H1 (cell line): ENCODE results near the gene UBN2. TPM values are rescaled to one million over a fixed set of nuclear protein-coding genes. Genes with fewer than 3 reads are reported as not detected.

ENCODE experiments used
- MAFK ChIP-seq: IDR thresholded peaks from 2 replicates; pipeline ENCODE4 v1.6.1; 2012; ENCODE audit warnings: low read depth, mild to moderate bottlenecking, improper control_type of control experiment, low read length
- RAD21 ChIP-seq, 2 experiments: IDR thresholded peaks in 1 of 2; conservative IDR thresholded peaks in 1 of 2; 2 replicates each; pipeline ENCODE4 v1.6.1; 2011; ENCODE audit warnings: low read depth in 2 of 2, low read length in 2 of 2, improper control_type of control experiment in 1 of 2, inconsistent platforms in 1 of 2, mild to moderate bottlenecking in 1 of 2, moderate library complexity in 1 of 2
- polyA plus RNA-seq, 7 experiments: library from polyadenylated mRNA; depleted of rRNA in 3 of 7; stranded (reverse) in 5 of 7; unstranded in 2 of 7; fragments of >200 nt in 5 of 7; fragments of 200-250 nt in 2 of 7; gene quantifications; 1 replicate in 5 of 7; 2 replicates in 1 of 7; 4 replicates in 1 of 7; pipeline versions ENCODE4 v1.2.1 to v1.2.3, GENCODE V29; 2011 to 2013; ENCODE audit warnings: missing spikeins in 2 of 7, mixed read lengths in 2 of 7
- total RNA-seq: library from RNA; stranded (reverse); fragmentation: NEBNext Ultra II Directional; extraction: Animal tissue kit (Norgen Biotek cat#: 25700); gene quantifications from 2 replicates; pipeline ENCODE4 v1.2.1, GENCODE V29; 2021
- TF ChIP-seq, protein P1 (sequence below): fragments of 300-600 bp; sonication (generic); IDR thresholded peaks from 2 replicates; pipeline ENCODE4 v1.7.1; 2012; ENCODE audit warnings: low read length, moderate library complexity, mild to moderate bottlenecking, inconsistent platforms; ENCODE audit not compliant: insufficient replicate concordance

Gene UBN2
- total and polyA plus RNA-seq, 2 of the 8 experiments (the other 6 are each of a cell fraction or from before 2014, with no cell fraction given): 4.1 to 39.6 TPM

DNA sequence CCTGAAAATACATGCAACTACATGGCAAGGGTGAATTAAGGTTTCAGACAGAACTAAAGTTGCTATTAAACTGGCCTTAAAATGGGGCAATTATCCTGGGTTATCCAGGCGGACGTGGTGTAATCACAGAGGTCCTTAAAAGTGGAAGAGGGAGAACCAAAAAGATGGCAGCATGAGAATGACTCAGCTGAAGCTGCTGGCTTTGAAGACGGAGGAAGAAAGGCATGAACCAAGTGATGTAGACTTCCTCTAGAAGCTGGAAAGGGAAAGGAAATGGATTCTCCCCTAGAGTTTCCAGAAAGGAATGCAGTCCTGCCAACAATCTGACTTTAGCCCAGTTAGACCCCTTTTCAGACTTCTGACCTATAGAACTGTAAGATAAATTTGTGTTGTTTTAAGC, 27.0 kb upstream of the UBN2 start (continued):
- TF ChIP-seq, protein P1, sequence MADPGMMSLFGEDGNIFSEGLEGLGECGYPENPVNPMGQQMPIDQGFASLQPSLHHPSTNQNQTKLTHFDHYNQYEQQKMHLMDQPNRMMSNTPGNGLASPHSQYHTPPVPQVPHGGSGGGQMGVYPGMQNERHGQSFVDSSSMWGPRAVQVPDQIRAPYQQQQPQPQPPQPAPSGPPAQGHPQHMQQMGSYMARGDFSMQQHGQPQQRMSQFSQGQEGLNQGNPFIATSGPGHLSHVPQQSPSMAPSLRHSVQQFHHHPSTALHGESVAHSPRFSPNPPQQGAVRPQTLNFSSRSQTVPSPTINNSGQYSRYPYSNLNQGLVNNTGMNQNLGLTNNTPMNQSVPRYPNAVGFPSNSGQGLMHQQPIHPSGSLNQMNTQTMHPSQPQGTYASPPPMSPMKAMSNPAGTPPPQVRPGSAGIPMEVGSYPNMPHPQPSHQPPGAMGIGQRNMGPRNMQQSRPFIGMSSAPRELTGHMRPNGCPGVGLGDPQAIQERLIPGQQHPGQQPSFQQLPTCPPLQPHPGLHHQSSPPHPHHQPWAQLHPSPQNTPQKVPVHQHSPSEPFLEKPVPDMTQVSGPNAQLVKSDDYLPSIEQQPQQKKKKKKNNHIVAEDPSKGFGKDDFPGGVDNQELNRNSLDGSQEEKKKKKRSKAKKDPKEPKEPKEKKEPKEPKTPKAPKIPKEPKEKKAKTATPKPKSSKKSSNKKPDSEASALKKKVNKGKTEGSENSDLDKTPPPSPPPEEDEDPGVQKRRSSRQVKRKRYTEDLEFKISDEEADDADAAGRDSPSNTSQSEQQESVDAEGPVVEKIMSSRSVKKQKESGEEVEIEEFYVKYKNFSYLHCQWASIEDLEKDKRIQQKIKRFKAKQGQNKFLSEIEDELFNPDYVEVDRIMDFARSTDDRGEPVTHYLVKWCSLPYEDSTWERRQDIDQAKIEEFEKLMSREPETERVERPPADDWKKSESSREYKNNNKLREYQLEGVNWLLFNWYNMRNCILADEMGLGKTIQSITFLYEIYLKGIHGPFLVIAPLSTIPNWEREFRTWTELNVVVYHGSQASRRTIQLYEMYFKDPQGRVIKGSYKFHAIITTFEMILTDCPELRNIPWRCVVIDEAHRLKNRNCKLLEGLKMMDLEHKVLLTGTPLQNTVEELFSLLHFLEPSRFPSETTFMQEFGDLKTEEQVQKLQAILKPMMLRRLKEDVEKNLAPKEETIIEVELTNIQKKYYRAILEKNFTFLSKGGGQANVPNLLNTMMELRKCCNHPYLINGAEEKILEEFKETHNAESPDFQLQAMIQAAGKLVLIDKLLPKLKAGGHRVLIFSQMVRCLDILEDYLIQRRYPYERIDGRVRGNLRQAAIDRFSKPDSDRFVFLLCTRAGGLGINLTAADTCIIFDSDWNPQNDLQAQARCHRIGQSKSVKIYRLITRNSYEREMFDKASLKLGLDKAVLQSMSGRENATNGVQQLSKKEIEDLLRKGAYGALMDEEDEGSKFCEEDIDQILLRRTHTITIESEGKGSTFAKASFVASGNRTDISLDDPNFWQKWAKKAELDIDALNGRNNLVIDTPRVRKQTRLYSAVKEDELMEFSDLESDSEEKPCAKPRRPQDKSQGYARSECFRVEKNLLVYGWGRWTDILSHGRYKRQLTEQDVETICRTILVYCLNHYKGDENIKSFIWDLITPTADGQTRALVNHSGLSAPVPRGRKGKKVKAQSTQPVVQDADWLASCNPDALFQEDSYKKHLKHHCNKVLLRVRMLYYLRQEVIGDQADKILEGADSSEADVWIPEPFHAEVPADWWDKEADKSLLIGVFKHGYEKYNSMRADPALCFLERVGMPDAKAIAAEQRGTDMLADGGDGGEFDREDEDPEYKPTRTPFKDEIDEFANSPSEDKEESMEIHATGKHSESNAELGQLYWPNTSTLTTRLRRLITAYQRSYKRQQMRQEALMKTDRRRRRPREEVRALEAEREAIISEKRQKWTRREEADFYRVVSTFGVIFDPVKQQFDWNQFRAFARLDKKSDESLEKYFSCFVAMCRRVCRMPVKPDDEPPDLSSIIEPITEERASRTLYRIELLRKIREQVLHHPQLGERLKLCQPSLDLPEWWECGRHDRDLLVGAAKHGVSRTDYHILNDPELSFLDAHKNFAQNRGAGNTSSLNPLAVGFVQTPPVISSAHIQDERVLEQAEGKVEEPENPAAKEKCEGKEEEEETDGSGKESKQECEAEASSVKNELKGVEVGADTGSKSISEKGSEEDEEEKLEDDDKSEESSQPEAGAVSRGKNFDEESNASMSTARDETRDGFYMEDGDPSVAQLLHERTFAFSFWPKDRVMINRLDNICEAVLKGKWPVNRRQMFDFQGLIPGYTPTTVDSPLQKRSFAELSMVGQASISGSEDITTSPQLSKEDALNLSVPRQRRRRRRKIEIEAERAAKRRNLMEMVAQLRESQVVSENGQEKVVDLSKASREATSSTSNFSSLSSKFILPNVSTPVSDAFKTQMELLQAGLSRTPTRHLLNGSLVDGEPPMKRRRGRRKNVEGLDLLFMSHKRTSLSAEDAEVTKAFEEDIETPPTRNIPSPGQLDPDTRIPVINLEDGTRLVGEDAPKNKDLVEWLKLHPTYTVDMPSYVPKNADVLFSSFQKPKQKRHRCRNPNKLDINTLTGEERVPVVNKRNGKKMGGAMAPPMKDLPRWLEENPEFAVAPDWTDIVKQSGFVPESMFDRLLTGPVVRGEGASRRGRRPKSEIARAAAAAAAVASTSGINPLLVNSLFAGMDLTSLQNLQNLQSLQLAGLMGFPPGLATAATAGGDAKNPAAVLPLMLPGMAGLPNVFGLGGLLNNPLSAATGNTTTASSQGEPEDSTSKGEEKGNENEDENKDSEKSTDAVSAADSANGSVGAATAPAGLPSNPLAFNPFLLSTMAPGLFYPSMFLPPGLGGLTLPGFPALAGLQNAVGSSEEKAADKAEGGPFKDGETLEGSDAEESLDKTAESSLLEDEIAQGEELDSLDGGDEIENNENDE: no peak
- TF ChIP-seq RAD21 (IDR thresholded peaks at IDR 0.05 in 1 of 2, conservative IDR thresholded peaks at IDR 0.05 in 1 of 2; ENCODE audit: low read depth in 2 of 2, low read length in 2 of 2) (peak in 1 of 2 experiments; percentile 11; a peak in 1 of 4 replicates), MAFK (peak; percentile 44; the same call in 1 of the 2 replicates)
